ENCODE results near the gene PFDN1. TPM values are rescaled to one million over a fixed set of nuclear protein-coding genes. Genes with fewer than 3 reads are reported as not detected.

Gene PFDN1
- total RNA-seq, result 28.9 and 32.0 TPM in 2 replicates

DNA sequence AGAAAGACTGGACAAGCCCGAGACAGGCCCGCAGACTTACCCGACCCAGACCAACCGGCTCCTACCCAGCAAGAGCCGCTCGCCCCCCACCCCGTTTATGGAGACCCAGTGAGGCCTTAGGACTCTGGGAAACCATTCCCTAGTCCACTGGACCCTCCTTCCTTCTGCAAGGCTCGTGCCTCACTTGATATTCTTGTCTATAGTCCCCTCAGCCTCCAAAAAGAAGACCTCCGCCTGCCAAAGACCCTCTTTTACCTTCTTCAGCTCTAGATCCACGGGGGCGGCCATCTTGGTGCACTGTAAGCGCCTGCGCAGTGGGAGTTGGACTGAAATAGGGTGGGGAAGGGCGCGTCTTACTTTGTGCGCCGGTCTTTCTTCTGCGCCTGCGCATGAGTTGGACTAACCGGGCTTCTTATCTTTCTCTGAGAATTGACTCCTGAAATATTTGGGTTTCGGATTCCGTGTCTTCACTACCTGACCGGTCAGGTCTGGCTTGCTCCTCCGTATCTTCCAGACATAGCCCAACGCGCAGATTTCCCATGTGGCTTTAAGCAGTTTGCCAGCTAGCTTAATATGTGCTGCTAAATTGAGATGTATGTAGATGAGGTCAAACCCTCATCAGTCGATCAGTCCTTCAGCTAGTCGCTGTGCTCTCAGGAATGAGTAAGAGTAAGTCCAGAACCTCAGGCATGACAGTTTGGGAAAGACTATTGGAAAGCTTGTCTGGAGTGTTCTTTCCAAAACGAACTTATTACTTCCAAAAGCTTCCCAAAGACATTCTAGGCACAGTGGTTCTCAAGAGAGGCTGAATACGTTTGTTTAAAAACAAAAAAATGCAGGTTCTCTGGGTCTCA is at the start of gene PFDN1:
TSS of gene PFDN1 (minus strand) at position 316 of the 854 bp plus-strand sequence. CDS start at position 288, 28 bp downstream.

GRCh38 chr5:140346348-140347221 is 43.7 kb upstream of the PFDN1 start, which contains the start of gene HBEGF:
TSS of gene HBEGF (minus strand) at chr5:140346603. CDS start at chr5:140346328, 275 bp downstream.

Other genes starting within 250 kb of the PFDN1 start
- gene PURA, start 189.0 kb downstream of the PFDN1 start, total RNA-seq, result 11.2 and 14.7 TPM in 2 replicates
- gene IGIP, start 177.2 kb downstream of the PFDN1 start, total RNA-seq, result 6.5 and 11.0 TPM in 2 replicates
- 10.7 and 11.4 TPM in 2 replicates for gene CYSTM1, start 127.9 kb downstream of the PFDN1 start, total RNA-seq
- gene HBEGF, start 43.5 kb upstream of the PFDN1 start, total RNA-seq, result 0.43 and 1.2 TPM in 2 replicates
- not detected in 2 replicates for gene SLC4A9, start 57.1 kb upstream of the PFDN1 start, total RNA-seq
- 42.4 and 49.6 TPM in 2 replicates for gene ANKHD1, start 98.7 kb upstream of the PFDN1 start, total RNA-seq
- gene EIF4EBP3, start 244.6 kb upstream of the PFDN1 start, total RNA-seq, result 0.85 and 1.7 TPM in 2 replicates